WTC11 (cell line): ENCODE results near the gene ANKS6.

ENCODE experiments used
- ATF2 ChIP-seq: sonication (generic); formaldehyde crosslinking; IDR thresholded peaks from 2 replicates; pipeline ENCODE4 v1.8.1; 2022; ENCODE audit warnings: low read depth, missing genetic modification reagents, borderline replicate concordance
- CBFB ChIP-seq: sonication (generic); formaldehyde crosslinking; IDR thresholded peaks from 2 replicates; pipeline ENCODE4 v1.8.1; 2022; ENCODE audit warnings: mild to moderate bottlenecking, low read depth, missing genetic modification reagents
- CTCF ChIP-seq: fragments of 200-600 bp; IDR thresholded peaks from 2 replicates; pipeline ENCODE4 v1.8.0; 2022; ENCODE audit warnings: antibody characterized with exemption
- ESRRA ChIP-seq: sonication (generic); formaldehyde crosslinking; IDR thresholded peaks from 2 replicates; pipeline ENCODE4 v1.8.1; 2022; ENCODE audit warnings: mild to moderate bottlenecking, missing genetic modification reagents, borderline replicate concordance
- GTF2I ChIP-seq: fragments of 250-450 bp; sonication (Bioruptor Pico); conservative IDR thresholded peaks from 2 replicates; pipeline ENCODE4 v1.4.0; 2021; ENCODE audit warnings: mild to moderate bottlenecking
- NFE2L1 ChIP-seq: sonication (generic); formaldehyde crosslinking; IDR thresholded peaks from 2 replicates; pipeline ENCODE4 v1.8.1; 2023; ENCODE audit warnings: missing genetic modification reagents
- NR3C1 ChIP-seq: sonication (generic); formaldehyde crosslinking; conservative IDR thresholded peaks from 2 replicates; pipeline ENCODE4 v1.8.1; 2023; ENCODE audit warnings: low read depth, mild to moderate bottlenecking, missing genetic modification reagents
- SP1 ChIP-seq: sonication (generic); formaldehyde crosslinking; conservative IDR thresholded peaks from 2 replicates; pipeline ENCODE4 v1.8.1; 2022; ENCODE audit warnings: missing genetic modification reagents
- USF2 ChIP-seq: sonication (generic); formaldehyde crosslinking; IDR thresholded peaks from 2 replicates; pipeline ENCODE4 v1.8.1; 2023; ENCODE audit warnings: mild to moderate bottlenecking, missing genetic modification reagents, moderate library complexity
- TF ChIP-seq, protein P1 (sequence below): sonication (generic); formaldehyde crosslinking; IDR thresholded peaks from 2 replicates; pipeline ENCODE4 v1.8.1; 2022; ENCODE audit warnings: mild to moderate bottlenecking, missing genetic modification reagents, moderate library complexity, borderline replicate concordance

- no peak for TF ChIP-seq NR3C1 (CRISPR knock-in tag)
- TF ChIP-seq, protein P1, sequence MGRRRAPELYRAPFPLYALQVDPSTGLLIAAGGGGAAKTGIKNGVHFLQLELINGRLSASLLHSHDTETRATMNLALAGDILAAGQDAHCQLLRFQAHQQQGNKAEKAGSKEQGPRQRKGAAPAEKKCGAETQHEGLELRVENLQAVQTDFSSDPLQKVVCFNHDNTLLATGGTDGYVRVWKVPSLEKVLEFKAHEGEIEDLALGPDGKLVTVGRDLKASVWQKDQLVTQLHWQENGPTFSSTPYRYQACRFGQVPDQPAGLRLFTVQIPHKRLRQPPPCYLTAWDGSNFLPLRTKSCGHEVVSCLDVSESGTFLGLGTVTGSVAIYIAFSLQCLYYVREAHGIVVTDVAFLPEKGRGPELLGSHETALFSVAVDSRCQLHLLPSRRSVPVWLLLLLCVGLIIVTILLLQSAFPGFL, result no peak
- TF ChIP-seq ESRRA, result no peak
- TF ChIP-seq USF2 (CRISPR knock-in tag), result no peak
- TF ChIP-seq NFE2L1, result no peak
- no peak for TF ChIP-seq CTCF
- no peak for TF ChIP-seq CBFB (CRISPR knock-in tag)
- TF ChIP-seq GTF2I (CRISPR knock-in tag), result no peak
- no peak for TF ChIP-seq SP1 (CRISPR knock-in tag)
- TF ChIP-seq ATF2 (CRISPR knock-in tag), result no peak
These were observed 14.6 kb downstream of the ANKS6 start for GRCh38 chr9:98781588-98782383.
